Measurements from ENCODE around the gene NDUFA5. TPM values are rescaled to one million over a fixed set of nuclear protein-coding genes. Genes with fewer than 3 reads are reported as not detected.

Gene NDUFA5
- total and polyA plus RNA-seq, 8 donors, result 1.2 to 154 (median 108) TPM

GRCh38 chr7:123571684-123572083 is 14.1 kb upstream of the NDUFA5 start:
- intact Hi-C loops (cut with DNase I; ENCODE audit: low total_unique reads), result no loop called here
- H3K27me3 ChIP-seq, result no peaks in the 10 kb centered on the region
- no peak for DNase-seq
- no peaks in the 10 kb centered on the region for H3K36me3 ChIP-seq
- TF ChIP-seq EP300 (IDR thresholded peaks at IDR 0.05) (no peak), CTCF (IDR thresholded peaks at IDR 0.05) (no peak), POLR2A (IDR thresholded peaks at IDR 0.05) (no peak), POLR2AphosphoS5 (IDR thresholded peaks at IDR 0.05) (no peak)
- H3K27ac ChIP-seq, result no peak overlapping the region
- no peak overlapping the region for H3K4me3 ChIP-seq
- 79 to 90% (median 85%) methylated on average over 1 of the region's 1 CpG for WGBS, 5 donors
- H3K4me1 ChIP-seq, result no peaks in the 10 kb centered on the region
- no peaks in the 10 kb centered on the region for H3K9me3 ChIP-seq

- Histone ChIP-seq H3K36me3 (no peaks in the 10 kb centered on the region), H3K27me3 (no peaks in the 10 kb centered on the region), H3K4me1 (no peaks in the 10 kb centered on the region), H3K4me3 (no peak overlapping the region), H3K9me3 (no peaks in the 10 kb centered on the region), H3K27ac (no peak overlapping the region)
- intact Hi-C loops (cut with DNase I; ENCODE audit: low total_unique reads), result no loop called here
- WGBS, 5 donors, result 13 to 46% (median 15%) methylated on average over 1 of the region's 1 CpG
- no peak for DNase-seq
- TF ChIP-seq POLR2A (IDR thresholded peaks at IDR 0.05), result no peak
Observed at GRCh38 chr7:123571187-123571586, 13.6 kb upstream of the NDUFA5 start.

- Histone ChIP-seq H3K4me3 (no peak overlapping the region), H3K4me1 (no peaks in the 10 kb centered on the region), H3K27me3 (no peaks in the 10 kb centered on the region), H3K9me3 (no peaks in the 10 kb centered on the region), H3K27ac (no peak overlapping the region), H3K36me3 (no peaks in the 10 kb centered on the region)
- intact Hi-C loops (cut with DNase I; ENCODE audit: low total_unique reads), result no loop called here
- TF ChIP-seq POLR2AphosphoS5 (IDR thresholded peaks at IDR 0.05), result no peak
- TF ChIP-seq EP300 (IDR thresholded peaks at IDR 0.05), result no peak
- no peak for TF ChIP-seq CTCF (IDR thresholded peaks at IDR 0.05)
- TF ChIP-seq POLR2A (IDR thresholded peaks at IDR 0.05), result no peak
- no peak for DNase-seq
- WGBS, 5 donors, result 45 to 59% (median 52%) methylated on average over 4 of the region's 4 CpGs
Observed at GRCh38 chr7:123570390-123571182, 13.0 kb upstream of the NDUFA5 start.

GRCh38 chr7:123569352-123570010 is 11.9 kb upstream of the NDUFA5 start:
- 33 to 46% (median 36%) methylated on average over 2 of the region's 2 CpGs for whole genome bisulfite sequencing, 5 donors
- no peaks in the 10 kb centered on the region for H3K4me1 ChIP-seq

More at GRCh38 chr7:123569352-123570010, 11.9 kb upstream of the NDUFA5 start:
- TF ChIP-seq POLR2AphosphoS5 (IDR thresholded peaks at IDR 0.05) (no peak), EP300 (IDR thresholded peaks at IDR 0.05) (no peak), POLR2A (IDR thresholded peaks at IDR 0.05) (no peak), CTCF (IDR thresholded peaks at IDR 0.05) (no peak)
- no peaks in the 10 kb centered on the region for H3K36me3 ChIP-seq
- no peaks in the 10 kb centered on the region for H3K27me3 ChIP-seq
- no peak for DNase-seq
- no peak overlapping the region for H3K4me3 ChIP-seq
- intact Hi-C loops (cut with DNase I; ENCODE audit: low total_unique reads), result no loop called here
- no peaks in the 10 kb centered on the region for H3K9me3 ChIP-seq
- no peak overlapping the region for H3K27ac ChIP-seq
